ENCODE measurements around the gene MYO9B. TPM values are rescaled to one million over a fixed set of nuclear protein-coding genes. Genes with fewer than 3 reads are reported as not detected.

Gene MYO9B
- total and polyA plus RNA-seq, 10 donors: 70.5 to 329 (median 256) TPM

GRCh38 chr19:17244618-17245534, 169.3 kb downstream of the MYO9B start:
- Histone ChIP-seq H3K9me3 (no peaks in the 10 kb centered on the region), H3K27me3 (replicated peaks in 1 of 7) (peaks cover 0 to 18% (median 0%) of the 10 kb centered on the region in 7 donors), H3K4me3 (peak overlapping the region; percentile 51 to 93 (median 66)), H3K36me3 (peaks cover 0 to 10% (median 0%) of the 10 kb centered on the region in 6 donors), H3K4me1 (peaks cover 10 to 55% (median 36%) of the 10 kb centered on the region in 6 donors), H3K27ac (peak overlapping the region; percentile 42 to 84 (median 68))
- peak; percentile 88 for DNase-seq
- TF ChIP-seq CTCF (IDR thresholded peaks at IDR 0.05 in 8 of 11, conservative IDR thresholded peaks at IDR 0.05 in 3 of 11) (no peak), POLR2A (IDR thresholded peaks at IDR 0.05) (no peak), POLR2AphosphoS5 (IDR thresholded peaks at IDR 0.05) (no peak)
- intact Hi-C loops (cut with DNase I; ENCODE audit: low total_unique reads): no loop called here
- WGBS, 5 donors: 3 to 29% (median 3%) methylated on average over 8 to 100 of the region's 100 CpGs

GRCh38 chr19:17245535-17245984, 170.0 kb downstream of the MYO9B start, which contains the start of gene NR2F6:
TSS of gene NR2F6 (minus strand) at chr19:17245919. CDS start at chr19:17245220, 699 bp downstream.
- H3K4me1 ChIP-seq: peaks cover 10 to 55% (median 36%) of the 10 kb centered on the region in 6 donors
- H3K27ac ChIP-seq: peak within 1 kb of the TSS; percentile 42 to 84 (median 72)
- WGBS, 5 donors: 0 to 1% (median 0%) methylated on average over 1 to 72 of the region's 72 CpGs; no CpG with 5 or more reads in 1 of the 5 donors
- no peaks in the 10 kb centered on the region for H3K9me3 ChIP-seq
- H3K27me3 ChIP-seq (replicated peaks in 1 of 7): peaks cover 0 to 18% (median 0%) of the 10 kb centered on the region in 7 donors
- intact Hi-C loops (cut with DNase I; ENCODE audit: low total_unique reads): no loop called here
- peak within 1 kb of the TSS; percentile 51 to 93 (median 66) for H3K4me3 ChIP-seq
- DNase-seq: no peak
- TF ChIP-seq POLR2A (IDR thresholded peaks at IDR 0.05) (no peak), CTCF (IDR thresholded peaks at IDR 0.05 in 8 of 11, conservative IDR thresholded peaks at IDR 0.05 in 3 of 11) (no peak), POLR2AphosphoS5 (IDR thresholded peaks at IDR 0.05) (peak; percentile 67 to 71 (median 70))
- H3K36me3 ChIP-seq: peaks cover 0 to 3% (median 0%) of the 10 kb centered on the region in 6 donors

- H3K4me1 ChIP-seq: peaks cover 10 to 55% (median 34%) of the 10 kb centered on the region in 6 donors
- H3K27me3 ChIP-seq (replicated peaks in 1 of 7): peaks cover 0 to 18% (median 0%) of the 10 kb centered on the region in 7 donors
- H3K27ac ChIP-seq: peak overlapping the region in 7 of 8 donors; percentile 41 to 84 (median 73)
- peaks cover 0 to 6% (median 0%) of the 10 kb centered on the region in 6 donors for H3K36me3 ChIP-seq
- 19 to 28% (median 23%) methylated on average over 19 to 21 of the region's 21 CpGs for WGBS, 5 donors
- H3K9me3 ChIP-seq: no peaks in the 10 kb centered on the region
- TF ChIP-seq POLR2AphosphoS5 (IDR thresholded peaks at IDR 0.05): no peak
- TF ChIP-seq POLR2A (IDR thresholded peaks at IDR 0.05): no peak
- TF ChIP-seq CTCF (IDR thresholded peaks at IDR 0.05 in 8 of 11, conservative IDR thresholded peaks at IDR 0.05 in 3 of 11): no peak
- DNase-seq: peak; percentile 83
- peak overlapping the region; percentile 13 to 93 (median 66) for H3K4me3 ChIP-seq
- intact Hi-C loops (cut with DNase I; ENCODE audit: low total_unique reads): no loop called here
These were observed 171.3 kb downstream of the MYO9B start for GRCh38 chr19:17246681-17247425.

All from spleen (tissue), 11 donors.